Measurements from ENCODE around the gene PLOD1. TPM values are rescaled to one million over a fixed set of nuclear protein-coding genes. Genes with fewer than 3 reads are reported as not detected.

Gene PLOD1
- polyA plus RNA-seq, 1 donor, result 146 TPM

GRCh38 chr1:11978301-11978700 lies 43.8 kb downstream of the PLOD1 start:
- DNase-seq (ENCODE audit: low read depth), result no peak

GRCh38 chr1:11979028-11979850 lies 44.7 kb downstream of the PLOD1 start:
- no peak for DNase-seq (ENCODE audit: low read depth)

- DNase-seq (ENCODE audit: low read depth), result peak; percentile 79
Measured at GRCh38 chr1:11979851-11980675, 45.5 kb downstream of the PLOD1 start, which contains the start of gene MFN2. MFN2 (plus strand) TSS chr1:11980444; CDS start chr1:11989169, 8,725 bp downstream.

GRCh38 chr1:11980676-11980972 lies 46.1 kb downstream of the PLOD1 start:
- no peak for DNase-seq (ENCODE audit: low read depth)

GRCh38 chr1:11981378-11982009 lies 47.0 kb downstream of the PLOD1 start:
- no peak for DNase-seq (ENCODE audit: low read depth)

- DNase-seq (ENCODE audit: low read depth), result no peak
Measured at GRCh38 chr1:11982010-11982392, 47.5 kb downstream of the PLOD1 start.

- DNase-seq (ENCODE audit: low read depth), result no peak
Measured at GRCh38 chr1:11984121-11984520, 49.6 kb downstream of the PLOD1 start.

GRCh38 chr1:11984576-11984975 lies 50.1 kb downstream of the PLOD1 start:
- no peak for DNase-seq (ENCODE audit: low read depth)

GRCh38 chr1:11985171-11985570 lies 50.7 kb downstream of the PLOD1 start:
- DNase-seq (ENCODE audit: low read depth), result no peak

GRCh38 chr1:11985851-11986250 lies 51.3 kb downstream of the PLOD1 start:
- DNase-seq (ENCODE audit: low read depth), result no peak

GRCh38 chr1:11989669-11990068 lies 55.2 kb downstream of the PLOD1 start:
- no peak for DNase-seq (ENCODE audit: low read depth)

GRCh38 chr1:11990303-11991032 lies 56.0 kb downstream of the PLOD1 start:
- no peak for DNase-seq (ENCODE audit: low read depth)

- no peak for DNase-seq (ENCODE audit: low read depth)
Measured at GRCh38 chr1:11991969-11992676, 57.6 kb downstream of the PLOD1 start.

- DNase-seq (ENCODE audit: low read depth), result no peak
Measured at GRCh38 chr1:11997081-11997850, 62.7 kb downstream of the PLOD1 start.

- DNase-seq (ENCODE audit: low read depth), result no peak
Measured at GRCh38 chr1:11998636-11999035, 64.1 kb downstream of the PLOD1 start.

- no peak for DNase-seq (ENCODE audit: low read depth)
Measured at GRCh38 chr1:11999236-11999635, 64.7 kb downstream of the PLOD1 start.

GRCh38 chr1:12001249-12001917 lies 66.9 kb downstream of the PLOD1 start:
- DNase-seq (ENCODE audit: low read depth), result no peak

GRCh38 chr1:12001996-12002493 lies 67.5 kb downstream of the PLOD1 start:
- DNase-seq (ENCODE audit: low read depth), result no peak

GRCh38 chr1:12003762-12004161 lies 69.2 kb downstream of the PLOD1 start:
- no peak for DNase-seq (ENCODE audit: low read depth)
